Erythroblast (primary cell): Measurements from ENCODE around the gene S100G.

Source experiments
- GATA1 ChIP-seq: IDR thresholded peaks from 2 replicates; pipeline ENCODE4 v1.6.1; 2011; ENCODE audit warnings: low read depth, mild to moderate bottlenecking, control low read depth, low read length, moderate library complexity
- POLR2A ChIP-seq: IDR thresholded peaks from 2 replicates; pipeline ENCODE4 v1.6.1; 2011; ENCODE audit warnings: mild to moderate bottlenecking, low read length

DNA sequence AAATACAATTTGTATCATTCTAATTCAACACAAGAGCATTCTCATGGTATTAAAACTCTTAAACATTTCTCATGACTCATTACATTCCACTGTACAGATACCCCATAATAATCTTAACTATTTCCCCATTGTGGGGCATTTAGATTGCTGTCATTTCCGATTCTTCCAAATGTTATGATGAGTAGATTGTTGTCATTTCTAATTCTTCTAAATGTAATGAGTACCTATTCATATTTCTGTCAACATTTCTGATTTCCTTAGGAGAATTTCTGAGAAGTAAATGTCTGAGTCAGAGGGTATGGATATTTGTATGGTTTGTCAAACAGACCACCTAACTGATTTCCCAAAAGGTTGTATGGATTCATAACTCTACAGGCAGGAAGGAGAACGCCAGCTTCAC is 8.3 kb downstream of the S100G start:
- no peak for TF ChIP-seq POLR2A
- TF ChIP-seq GATA1: no peak
